Right ventricle myocardium inferior (tissue), 1 donor: ENCODE results near the gene HS3ST1. TPM values are rescaled to one million over a fixed set of nuclear protein-coding genes. Genes with fewer than 3 reads are reported as not detected.

Experiments
- ATAC-seq: fragments of 200-7000 bp; cut with Tn5 transposase; one replicate; pipeline ENCODE4 v1.9.1; 2020; ENCODE audit warnings: mild to moderate bottlenecking, moderate library complexity
- DNase-seq: peaks from one replicate; pipeline ENCODE4 v3.0.0; 2021; ENCODE audit errors: missing footprints
- intact Hi-C: fragments of 100-400 bp; cut with DNase I; formaldehyde crosslinking; loops from one replicate; pipeline ENCODE4 v1.11.0; 2022
- microRNA-seq: library from miRNA; unstranded; fragments of <30 nt; microRNA quantifications from one replicate; pipeline ENCODE4 v1.2.0, GENCODE V29; 2020
- total RNA-seq: library from RNA; stranded (reverse); fragmentation: NEBNext Ultra II Directional; extraction: Animal tissue kit (Norgen Biotek cat#: 25700); gene quantifications from one replicate; pipeline ENCODE4 v1.2.1, GENCODE V29; 2021
- donor health status: DM: no; HTN: yes; CAD: no; lungs with severe emphysema.

The HS3ST1 gene
- total RNA-seq, 1 donor from 2014 or later, result 1.4 TPM

- ATAC-seq (no peak), DNase-seq (no peak)
- intact Hi-C loops, result no loop called here
These were observed 74.2 kb downstream of the HS3ST1 start for GRCh38 chr4:11354531-11354930.

GRCh38 chr4:11348449-11349088 lies 80.1 kb downstream of the HS3ST1 start:
- intact Hi-C loops, result no loop called here
- DNase-seq (no peak), ATAC-seq (no peak)

GRCh38 chr4:11344916-11345315 lies 83.8 kb downstream of the HS3ST1 start:
- DNase-seq, result no peak
- no peak for ATAC-seq
- intact Hi-C loops, result no loop called here

- DNase-seq (no peak), ATAC-seq (no peak)
- intact Hi-C loops, result no loop called here
These were observed 85.2 kb downstream of the HS3ST1 start for GRCh38 chr4:11343536-11343935.

Small RNAs within 50 kb of the gene (microRNA-seq; reads per million reads assigned to microRNA genes)
- not detected for gene MIR572
